Inflammatory macrophage treated with lipopolysaccharide for 4 hours (primary cell): ENCODE results near the gene PCDHGA6.
"Not testable (repeated sequence)": the region's sequence is repeated elsewhere in the genome, so short reads cannot be mapped to it uniquely, and the experiment has no call there.

ENCODE experiments used
- DNase-seq: peaks from one replicate; pipeline ENCODE4 v3.0.0-alpha.2; 2020

PCDHGA6 gene

GRCh38 chr5:141373673-141374317 lies at the start of gene PCDHGA6:
Gene PCDHGA6 (plus strand): TSS chr5:141373891. CDS start chr5:141374084, 193 bp downstream.
- DNase-seq: no peak

DNA sequence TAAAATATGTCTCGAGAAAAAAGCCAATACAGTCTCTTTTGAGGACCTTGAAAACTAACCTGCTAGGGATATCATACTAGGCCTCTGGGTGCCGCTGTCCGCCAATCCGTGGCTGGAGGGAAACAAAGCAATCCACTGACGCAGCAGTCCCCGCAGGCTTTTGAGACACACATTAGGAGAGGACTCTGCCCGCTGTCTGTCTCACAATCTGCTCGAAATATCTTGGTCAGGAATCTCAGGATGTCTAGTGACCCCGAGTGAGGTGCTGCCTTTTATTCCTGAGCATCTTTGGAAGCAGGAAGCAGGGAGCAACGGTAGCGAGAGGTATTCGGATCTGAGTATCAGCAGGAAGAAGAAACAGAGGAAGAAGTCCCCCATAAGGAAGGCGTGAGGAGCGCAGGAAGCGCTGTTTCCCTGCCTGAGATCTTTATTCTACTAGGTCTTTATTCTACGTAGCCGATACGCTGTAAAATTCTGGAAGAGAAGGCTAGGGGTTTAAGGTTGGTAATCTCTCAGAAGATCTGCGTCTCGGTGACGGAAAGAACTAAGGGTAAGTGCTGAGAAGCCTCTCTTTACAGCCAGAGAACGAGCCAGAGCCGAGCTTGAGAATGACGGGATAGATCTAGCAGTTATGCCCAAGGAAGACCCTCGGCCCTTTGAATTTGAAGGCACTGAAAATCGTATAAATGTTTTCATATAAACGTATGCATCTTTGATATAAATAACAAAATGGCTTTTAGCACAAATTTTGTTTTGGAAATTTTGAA lies 47.4 kb upstream of the PCDHGA6 start:
- peak; percentile 49 for DNase-seq

GRCh38 chr5:141328231-141328630 lies 45.5 kb upstream of the PCDHGA6 start:
- DNase-seq: no peak

- no peak for DNase-seq
Measured at GRCh38 chr5:141330299-141331080, 43.2 kb upstream of the PCDHGA6 start, which contains the start of gene PCDHGA1. Gene PCDHGA1 (plus strand): TSS chr5:141330514.

- not testable (repeated sequence) for DNase-seq
Measured at GRCh38 chr5:141332571-141332970, 41.1 kb upstream of the PCDHGA6 start.

GRCh38 chr5:141338538-141339306 lies 35.0 kb upstream of the PCDHGA6 start, which contains the start of gene PCDHGA2:
Gene PCDHGA2 (plus strand): TSS chr5:141338760.
- DNase-seq: no peak

GRCh38 chr5:141340781-141341354 lies 32.8 kb upstream of the PCDHGA6 start:
- not testable (repeated sequence) for DNase-seq

DNA sequence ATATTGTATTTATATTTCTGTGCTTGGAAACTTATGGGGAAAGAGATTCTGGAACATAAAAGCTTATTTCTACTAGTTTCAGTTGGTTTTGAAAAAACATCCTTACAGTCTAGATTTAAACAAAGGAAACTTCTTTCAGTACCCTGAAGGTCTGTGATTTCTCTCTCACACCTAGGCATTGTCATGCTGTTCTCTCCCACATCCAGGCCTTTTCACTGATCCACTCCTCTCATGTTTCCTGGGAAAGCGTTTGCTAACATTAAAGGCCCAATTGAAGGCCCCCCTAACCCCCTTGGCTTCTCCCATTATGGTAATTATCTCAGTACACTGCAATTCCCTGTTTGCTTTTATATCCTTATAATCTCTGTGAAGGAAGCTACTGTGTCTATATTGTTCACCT lies 30.9 kb upstream of the PCDHGA6 start:
- DNase-seq: no peak

- no peak for DNase-seq
Measured at GRCh38 chr5:141343242-141343952, 30.3 kb upstream of the PCDHGA6 start, which contains the start of gene PCDHGA3. Gene PCDHGA3 (plus strand): TSS chr5:141343829. CDS start chr5:141344034, 205 bp downstream.

- DNase-seq: no peak
Measured at GRCh38 chr5:141343953-141344463, 29.7 kb upstream of the PCDHGA6 start.

- no peak for DNase-seq
Measured at GRCh38 chr5:141345327-141345726, 28.4 kb upstream of the PCDHGA6 start.

- DNase-seq: not testable (repeated sequence)
Measured at GRCh38 chr5:141346017-141346416, 27.7 kb upstream of the PCDHGA6 start.

DNA sequence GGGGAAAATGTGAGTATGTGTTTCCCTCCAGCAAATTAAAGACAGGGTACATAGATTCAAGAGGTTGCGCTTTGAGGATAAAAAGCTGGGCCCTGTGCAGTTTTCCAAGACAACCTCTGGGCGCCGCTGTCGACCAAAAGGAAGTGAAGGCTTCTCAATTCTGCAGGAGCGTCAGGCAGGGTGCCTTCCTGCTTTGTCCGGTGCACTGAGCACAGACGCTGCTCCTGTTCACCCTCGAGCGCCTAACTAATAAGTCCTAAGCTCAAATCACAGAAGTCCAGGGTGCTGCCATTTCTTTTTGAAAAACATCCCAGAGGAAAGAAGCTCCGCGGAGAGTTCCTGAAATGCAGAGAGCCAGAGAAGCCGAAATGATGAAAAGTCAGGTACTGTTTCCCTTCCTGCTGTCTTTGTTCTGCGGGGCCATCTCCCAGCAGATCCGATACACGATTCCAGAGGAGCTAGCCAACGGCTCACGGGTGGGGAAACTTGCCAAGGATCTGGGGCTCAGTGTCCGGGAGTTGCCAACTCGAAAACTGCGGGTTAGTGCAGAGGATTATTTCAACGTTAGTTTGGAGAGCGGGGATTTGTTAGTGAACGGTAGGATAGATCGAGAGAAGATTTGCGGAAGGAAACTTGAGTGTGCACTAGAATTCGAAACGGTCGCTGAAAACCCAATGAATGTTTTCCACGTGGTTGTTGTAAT lies 23.6 kb upstream of the PCDHGA6 start, which contains the start of gene PCDHGB1:
TSS of gene PCDHGB1 (plus strand) at position 183 of the 703 bp plus-strand sequence. CDS start at position 345, 162 bp downstream.
- no peak for DNase-seq

DNA sequence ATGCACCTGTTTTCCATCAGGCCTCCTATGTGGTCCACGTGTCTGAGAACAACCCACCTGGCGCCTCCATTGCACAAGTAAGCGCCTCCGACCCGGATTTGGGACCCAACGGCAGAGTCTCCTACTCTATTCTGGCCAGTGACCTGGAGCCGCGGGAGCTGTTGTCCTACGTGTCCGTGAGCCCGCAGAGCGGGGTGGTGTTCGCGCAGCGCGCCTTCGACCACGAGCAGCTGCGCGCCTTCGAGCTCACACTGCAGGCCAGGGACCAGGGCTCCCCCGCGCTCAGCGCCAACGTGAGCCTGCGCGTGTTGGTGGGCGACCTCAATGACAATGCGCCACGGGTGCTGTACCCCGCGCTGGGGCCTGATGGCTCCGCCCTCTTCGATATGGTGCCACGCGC lies 22.1 kb upstream of the PCDHGA6 start:
- no peak for DNase-seq

GRCh38 chr5:141354900-141355469 lies 18.7 kb upstream of the PCDHGA6 start, which contains the start of gene PCDHGA4:
Gene PCDHGA4 (plus strand): TSS chr5:141355021. CDS start chr5:141355108, 87 bp downstream.
- DNase-seq: no peak

- no peak for DNase-seq
Measured at GRCh38 chr5:141355641-141356040, 18.1 kb upstream of the PCDHGA6 start.

- DNase-seq: no peak
Measured at GRCh38 chr5:141356133-141356532, 17.6 kb upstream of the PCDHGA6 start.

GRCh38 chr5:141356950-141357349 lies 16.7 kb upstream of the PCDHGA6 start:
- no peak for DNase-seq

DNA sequence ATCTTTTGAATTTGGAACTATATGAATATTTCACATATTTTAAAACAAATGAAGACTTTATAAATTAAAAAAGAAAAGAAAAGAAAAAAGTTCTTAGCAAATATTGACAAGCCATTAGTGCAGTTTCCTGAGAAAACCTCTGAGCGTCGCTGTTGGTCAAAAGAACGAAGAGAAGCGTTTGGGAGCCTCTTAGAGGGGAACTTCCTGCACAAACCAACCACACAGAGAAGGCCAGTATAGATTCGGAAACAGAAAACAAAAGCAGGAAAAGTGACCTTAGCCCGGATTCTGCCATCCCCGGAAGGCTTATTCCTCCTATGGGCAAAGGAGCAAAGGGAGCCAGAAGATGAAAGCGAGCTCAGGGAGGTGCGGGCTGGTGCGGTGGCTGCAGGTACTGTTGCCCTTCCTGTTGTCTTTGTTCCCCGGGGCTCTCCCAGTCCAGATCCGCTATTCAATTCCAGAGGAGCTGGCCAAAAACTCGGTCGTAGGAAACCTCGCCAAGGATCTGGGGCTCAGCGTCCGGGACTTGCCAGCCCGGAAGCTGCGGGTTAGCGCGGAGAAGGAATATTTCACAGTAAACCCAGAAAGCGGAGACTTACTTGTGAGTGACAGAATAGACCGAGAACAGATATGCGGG lies 13.8 kb upstream of the PCDHGA6 start, which contains the start of gene PCDHGB2:
TSS of gene PCDHGB2 (plus strand) at position 205 of the 637 bp plus-strand sequence. CDS start at position 347, 142 bp downstream.
- DNase-seq: peak; percentile 15
